Muscle layer of colon (tissue), 2 donors: ENCODE data around the gene CNOT2.
A peak's percentile ranks its signal among the peaks of the same experiment; 100 is the strongest.

Experiments
- H3K27ac ChIP-seq: one replicate; pipeline ENCODE4 v1.7.0; 2013; ENCODE audit warnings: low read depth, mild to moderate bottlenecking, low read length, moderate library complexity
- H3K27me3 ChIP-seq, 2 donors: one replicate each; pipeline ENCODE4 v1.7.0; 2013; ENCODE audit warnings: low read length in 2 of 2, mild to moderate bottlenecking in 2 of 2; ENCODE audit not compliant: insufficient read depth in 2 of 2, control insufficient read depth in 1 of 2
- H3K36me3 ChIP-seq: one replicate; pipeline ENCODE4 v1.7.0; 2013; ENCODE audit warnings: mild to moderate bottlenecking, low read length; ENCODE audit not compliant: insufficient read depth
- H3K4me1 ChIP-seq: one replicate; pipeline ENCODE4 v1.7.0; 2013; ENCODE audit warnings: mild to moderate bottlenecking, low read length; ENCODE audit not compliant: insufficient read depth
- H3K4me3 ChIP-seq, 2 donors: one replicate each; pipeline ENCODE4 v1.7.0; 2013; ENCODE audit warnings: low read length in 2 of 2, low read depth in 1 of 2, mild to moderate bottlenecking in 1 of 2, moderate library complexity in 1 of 2
- H3K9ac ChIP-seq: one replicate; pipeline ENCODE4 v1.7.0; 2013; ENCODE audit warnings: low read length
- H3K9me3 ChIP-seq: one replicate; pipeline ENCODE4 v1.7.0; 2013; ENCODE audit warnings: mild to moderate bottlenecking, low read length
- donor health status: abdominal sarcoma.
- donor health status: Adenocarcinoma of cecum.

The CNOT2 gene

GRCh38 chr12:70252832-70253231 lies 9.6 kb downstream of the CNOT2 start:
- Histone ChIP-seq H3K4me1 (peaks cover 51% of the 10 kb centered on the region), H3K36me3 (no peaks in the 10 kb centered on the region), H3K27me3 (no peaks in the 10 kb centered on the region), H3K9me3 (no peaks in the 10 kb centered on the region), H3K9ac (no peak overlapping the region), H3K27ac (no peak overlapping the region), H3K4me3 (no peak overlapping the region)

- Histone ChIP-seq H3K9me3 (no peaks in the 10 kb centered on the region), H3K27ac (no peak overlapping the region), H3K4me3 (no peak overlapping the region), H3K9ac (no peak overlapping the region), H3K36me3 (no peaks in the 10 kb centered on the region), H3K27me3 (no peaks in the 10 kb centered on the region), H3K4me1 (peaks cover 42% of the 10 kb centered on the region)
Measured at GRCh38 chr12:70254225-70254624, 11.0 kb downstream of the CNOT2 start.

GRCh38 chr12:70254846-70255245 lies 11.6 kb downstream of the CNOT2 start:
- H3K4me1 ChIP-seq: peaks cover 38% of the 10 kb centered on the region
- H3K9me3 ChIP-seq: no peaks in the 10 kb centered on the region
- no peak overlapping the region for H3K27ac ChIP-seq

GRCh38 chr12:70255311-70255710 lies 12.1 kb downstream of the CNOT2 start:
- peaks cover 33% of the 10 kb centered on the region for H3K4me1 ChIP-seq
- H3K27ac ChIP-seq: no peak overlapping the region
- no peaks in the 10 kb centered on the region for H3K27me3 ChIP-seq
- no peak overlapping the region for H3K9ac ChIP-seq
- no peaks in the 10 kb centered on the region for H3K36me3 ChIP-seq
- H3K9me3 ChIP-seq: no peaks in the 10 kb centered on the region
- H3K4me3 ChIP-seq: peak overlapping the region in 1 of 2 donors; percentile 14

More at GRCh38 chr12:70254846-70255245, 11.6 kb downstream of the CNOT2 start:
- no peaks in the 10 kb centered on the region for H3K27me3 ChIP-seq
- no peaks in the 10 kb centered on the region for H3K36me3 ChIP-seq
- H3K9ac ChIP-seq: no peak overlapping the region
- peak overlapping the region in 1 of 2 donors; percentile 14 for H3K4me3 ChIP-seq

- no peaks in the 10 kb centered on the region for H3K27me3 ChIP-seq
- H3K9me3 ChIP-seq: no peaks in the 10 kb centered on the region
- H3K9ac ChIP-seq: no peak overlapping the region
- no peak overlapping the region for H3K27ac ChIP-seq
- H3K4me1 ChIP-seq: peaks cover 23% of the 10 kb centered on the region
- no peak overlapping the region for H3K4me3 ChIP-seq
- H3K36me3 ChIP-seq: no peaks in the 10 kb centered on the region
Measured at GRCh38 chr12:70258605-70259403, 15.6 kb downstream of the CNOT2 start.

GRCh38 chr12:70260646-70261045 lies 17.4 kb downstream of the CNOT2 start:
- no peaks in the 10 kb centered on the region for H3K27me3 ChIP-seq
- no peak overlapping the region for H3K27ac ChIP-seq
- no peak overlapping the region for H3K4me3 ChIP-seq
- H3K36me3 ChIP-seq: no peaks in the 10 kb centered on the region
- peaks cover 21% of the 10 kb centered on the region for H3K4me1 ChIP-seq
- no peaks in the 10 kb centered on the region for H3K9me3 ChIP-seq
- H3K9ac ChIP-seq: no peak overlapping the region

GRCh38 chr12:70264067-70264867 lies 21.0 kb downstream of the CNOT2 start:
- H3K36me3 ChIP-seq: no peaks in the 10 kb centered on the region
- no peak overlapping the region for H3K27ac ChIP-seq
- H3K9ac ChIP-seq: no peak overlapping the region
- no peaks in the 10 kb centered on the region for H3K27me3 ChIP-seq
- H3K9me3 ChIP-seq: no peaks in the 10 kb centered on the region
- no peak overlapping the region for H3K4me3 ChIP-seq
- peaks cover 14% of the 10 kb centered on the region for H3K4me1 ChIP-seq

GRCh38 chr12:70265132-70265531 lies 21.9 kb downstream of the CNOT2 start:
- Histone ChIP-seq H3K9me3 (no peaks in the 10 kb centered on the region), H3K36me3 (no peaks in the 10 kb centered on the region), H3K4me3 (no peak overlapping the region), H3K27ac (no peak overlapping the region), H3K4me1 (peaks cover 23% of the 10 kb centered on the region), H3K27me3 (no peaks in the 10 kb centered on the region), H3K9ac (no peak overlapping the region)

- no peak overlapping the region for H3K4me3 ChIP-seq
- peaks cover 40% of the 10 kb centered on the region for H3K4me1 ChIP-seq
- H3K27ac ChIP-seq: no peak overlapping the region
- no peaks in the 10 kb centered on the region for H3K9me3 ChIP-seq
- no peaks in the 10 kb centered on the region for H3K27me3 ChIP-seq
- H3K9ac ChIP-seq: no peak overlapping the region
- no peaks in the 10 kb centered on the region for H3K36me3 ChIP-seq
Measured at GRCh38 chr12:70267550-70267949, 24.3 kb downstream of the CNOT2 start.

- H3K4me3 ChIP-seq: no peak overlapping the region
- H3K27ac ChIP-seq: no peak overlapping the region
- peaks cover 49% of the 10 kb centered on the region for H3K4me1 ChIP-seq
- no peaks in the 10 kb centered on the region for H3K36me3 ChIP-seq
- no peak overlapping the region for H3K9ac ChIP-seq
- H3K9me3 ChIP-seq: no peaks in the 10 kb centered on the region
- H3K27me3 ChIP-seq: no peaks in the 10 kb centered on the region
Measured at GRCh38 chr12:70268972-70269371, 25.7 kb downstream of the CNOT2 start.

GRCh38 chr12:70270108-70270507 lies 26.9 kb downstream of the CNOT2 start:
- H3K27me3 ChIP-seq: no peaks in the 10 kb centered on the region
- peaks cover 47% of the 10 kb centered on the region for H3K4me1 ChIP-seq
- no peaks in the 10 kb centered on the region for H3K36me3 ChIP-seq
- H3K9ac ChIP-seq: no peak overlapping the region
- H3K4me3 ChIP-seq: no peak overlapping the region
- no peak overlapping the region for H3K27ac ChIP-seq
- H3K9me3 ChIP-seq: no peaks in the 10 kb centered on the region
